NCI-H460 (cell line): ENCODE measurements around the gene AP4M1. TPM values are rescaled to one million over a fixed set of nuclear protein-coding genes. Genes with fewer than 3 reads are reported as not detected.

ENCODE experiments used
- DNase-seq: peaks from one replicate; pipeline ENCODE4 v3.0.0-alpha.2; 2016; ENCODE audit warnings: low read depth; ENCODE audit errors: extremely low read depth
- polyA plus RNA-seq: library from polyadenylated mRNA; depleted of rRNA; stranded (reverse); fragments of >200 nt; gene quantifications from 2 replicates; pipeline ENCODE4 v1.2.3, GENCODE V29; 2014; cell fraction: nucleus; rRNA removed
- total RNA-seq: library from RNA; depleted of rRNA; stranded (reverse); fragments of >200 nt; shearing (Covaris generic); gene quantifications from 2 replicates; pipeline ENCODE4 v1.2.3, GENCODE V29; 2014; rRNA removed

The AP4M1 gene, protein sequence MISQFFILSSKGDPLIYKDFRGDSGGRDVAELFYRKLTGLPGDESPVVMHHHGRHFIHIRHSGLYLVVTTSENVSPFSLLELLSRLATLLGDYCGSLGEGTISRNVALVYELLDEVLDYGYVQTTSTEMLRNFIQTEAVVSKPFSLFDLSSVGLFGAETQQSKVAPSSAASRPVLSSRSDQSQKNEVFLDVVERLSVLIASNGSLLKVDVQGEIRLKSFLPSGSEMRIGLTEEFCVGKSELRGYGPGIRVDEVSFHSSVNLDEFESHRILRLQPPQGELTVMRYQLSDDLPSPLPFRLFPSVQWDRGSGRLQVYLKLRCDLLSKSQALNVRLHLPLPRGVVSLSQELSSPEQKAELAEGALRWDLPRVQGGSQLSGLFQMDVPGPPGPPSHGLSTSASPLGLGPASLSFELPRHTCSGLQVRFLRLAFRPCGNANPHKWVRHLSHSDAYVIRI
- 15.8 and 18.1 TPM in 2 replicates for total RNA-seq
- polyA plus RNA-seq: 21.3 and 34.0 TPM in 2 replicates

DNA sequence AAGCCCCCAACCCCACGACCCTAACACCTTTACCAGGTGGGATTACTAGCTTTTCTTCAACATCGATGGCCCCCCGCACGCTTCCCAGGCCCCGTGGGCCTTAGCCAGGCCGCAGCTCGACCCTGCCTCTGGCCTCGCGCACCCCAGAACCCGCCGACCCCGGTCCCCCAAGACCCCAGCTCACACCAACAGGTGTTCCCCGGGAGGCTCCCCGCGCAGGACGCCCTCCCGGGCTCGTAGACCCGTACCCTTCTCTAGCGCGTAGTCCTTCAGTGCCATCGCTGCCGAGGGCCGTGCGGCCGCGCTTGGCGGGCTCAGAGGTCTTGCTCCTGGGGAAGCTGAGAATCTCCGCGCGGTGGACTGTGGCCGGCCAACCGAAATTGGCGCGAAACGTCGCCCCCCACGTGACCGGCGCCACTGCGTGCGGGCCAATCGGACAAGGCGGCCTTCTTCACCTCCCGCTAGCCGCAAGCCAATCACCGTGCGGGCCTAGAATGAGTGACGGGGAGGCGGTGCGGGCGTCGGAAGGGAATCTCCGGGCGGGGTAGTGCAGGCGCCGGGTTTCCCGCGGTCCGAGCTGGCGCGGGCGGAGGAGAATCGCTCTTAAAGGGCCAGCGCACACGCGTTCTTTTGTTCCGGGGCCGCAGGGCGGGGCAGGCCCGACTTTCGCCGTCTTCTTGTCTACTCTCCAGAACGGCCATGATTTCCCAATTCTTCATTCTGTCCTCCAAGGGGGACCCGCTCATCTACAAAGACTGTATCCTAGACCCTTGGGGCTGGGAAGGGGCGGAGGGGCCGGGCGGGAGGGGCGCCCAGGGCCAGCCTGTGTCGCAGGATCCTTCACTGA, at the start of gene AP4M1, which contains the start of gene MCM7:
Gene AP4M1 (plus strand): TSS at position 628 of the 847 bp plus-strand sequence. CDS start 72 bp downstream, at position 700.
Gene MCM7 (minus strand): TSS at position 382 of the 847 bp plus-strand sequence. CDS start 103 bp downstream, at position 279.
- DNase-seq: peak; percentile 99

DNA sequence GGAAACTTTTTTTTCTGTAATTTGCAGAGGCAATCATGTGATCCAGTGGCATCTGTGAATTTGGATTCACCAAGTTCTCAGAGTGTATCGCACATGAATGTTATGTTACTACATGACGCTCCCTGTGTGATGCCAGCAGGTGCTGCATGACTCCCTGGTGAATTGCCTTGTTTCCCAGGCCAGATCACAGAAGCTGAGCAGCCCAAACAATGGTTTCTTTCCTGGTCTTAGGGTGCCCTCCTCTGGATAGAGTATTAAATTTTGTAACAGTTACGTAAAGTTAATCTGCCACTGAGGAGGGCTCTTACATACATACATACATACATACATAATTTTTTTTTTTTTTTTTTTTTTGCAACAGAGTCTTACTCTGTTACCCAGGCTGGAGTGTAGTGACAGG, 48.2 kb upstream of the AP4M1 start:
- DNase-seq: peak; percentile 78

DNA sequence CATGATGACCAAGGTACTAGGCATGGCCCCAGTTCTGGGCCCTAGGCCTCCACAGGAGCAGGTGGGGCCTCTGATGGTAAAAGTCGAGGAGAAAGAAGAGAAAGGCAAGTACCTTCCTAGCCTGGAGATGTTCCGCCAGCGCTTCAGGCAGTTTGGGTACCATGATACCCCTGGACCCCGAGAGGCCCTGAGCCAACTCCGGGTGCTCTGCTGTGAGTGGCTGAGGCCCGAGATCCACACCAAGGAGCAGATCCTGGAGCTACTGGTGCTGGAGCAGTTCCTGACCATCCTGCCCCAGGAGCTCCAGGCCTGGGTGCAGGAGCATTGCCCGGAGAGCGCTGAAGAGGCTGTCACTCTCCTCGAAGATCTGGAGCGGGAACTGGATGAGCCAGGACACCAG, 44.4 kb upstream of the AP4M1 start:
- DNase-seq: no peak

DNA sequence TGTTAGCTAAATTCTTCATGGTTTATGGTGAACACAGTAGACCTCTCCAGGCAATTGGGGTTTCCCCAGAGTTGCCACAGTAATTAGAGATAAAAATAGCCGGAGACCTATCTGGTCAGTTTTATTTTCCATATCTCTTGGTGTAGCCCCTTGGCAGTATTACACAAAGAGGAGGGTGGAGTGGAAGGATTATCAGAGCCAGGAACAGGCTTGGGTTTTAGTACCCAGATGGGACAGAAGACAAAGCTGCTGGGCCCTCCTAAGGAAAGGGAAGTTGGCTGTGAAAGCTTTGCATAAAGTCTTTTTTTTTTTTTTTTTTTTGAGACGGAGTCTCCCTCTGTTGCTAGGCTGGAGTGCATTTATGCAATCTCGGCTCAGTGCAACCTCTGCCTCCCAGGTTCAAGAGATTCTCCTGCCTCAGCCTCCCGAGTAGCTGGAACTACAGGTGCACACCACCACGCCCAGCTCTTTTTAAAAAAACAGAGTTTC, 42.1 kb upstream of the AP4M1 start:
- no peak for DNase-seq

DNA sequence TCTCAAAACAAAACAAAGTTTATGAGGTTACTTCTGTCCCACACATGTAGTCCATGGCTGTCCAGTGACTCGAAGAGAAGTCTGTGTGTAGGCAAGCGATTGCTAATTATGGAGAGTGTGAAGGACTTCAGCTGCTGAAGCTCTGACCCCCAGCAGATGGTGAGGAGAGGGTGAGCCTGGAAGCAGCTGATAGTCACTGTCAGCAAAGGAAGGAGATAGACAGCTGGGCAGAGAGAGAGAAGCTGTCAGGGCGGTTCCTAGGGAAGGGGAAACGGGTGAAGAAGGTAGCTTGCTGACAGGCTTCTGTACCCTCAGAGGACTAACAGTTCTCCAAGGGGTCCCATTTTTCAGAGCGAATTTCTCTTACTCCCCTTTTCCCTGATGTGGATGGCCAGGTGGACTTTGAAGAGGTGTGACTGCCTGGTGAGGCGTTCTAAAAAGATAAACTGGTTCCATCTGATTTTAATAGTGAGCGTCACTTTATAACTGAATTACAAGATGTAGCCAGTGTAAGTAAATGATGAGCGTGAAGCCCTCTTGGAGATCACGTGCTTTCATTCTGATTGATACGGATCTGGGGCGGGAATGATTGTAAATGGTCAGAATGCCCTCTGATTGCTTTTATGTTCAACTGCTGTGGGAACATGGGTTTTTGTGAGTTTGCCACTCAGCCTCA, 39.8 kb upstream of the AP4M1 start:
- no peak for DNase-seq

DNA sequence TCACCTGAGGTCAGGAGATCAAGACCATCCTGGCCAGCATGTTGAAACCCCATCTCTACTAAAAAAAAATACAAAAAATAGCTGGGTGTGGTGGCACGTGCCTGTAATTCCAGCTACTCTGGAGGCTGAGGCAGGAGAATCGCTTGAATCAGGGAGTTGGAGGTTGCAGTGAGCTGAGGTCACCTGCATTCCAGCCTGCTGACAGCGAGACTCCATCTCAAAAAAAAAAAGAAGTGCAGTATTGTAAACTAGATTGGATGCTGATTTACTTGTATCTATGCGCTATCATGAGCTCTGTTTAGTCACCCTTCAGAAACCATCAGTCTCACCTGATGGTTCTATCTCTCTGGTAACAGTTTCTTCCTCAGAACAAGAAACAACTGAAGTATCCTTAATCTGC, 38.1 kb upstream of the AP4M1 start:
- DNase-seq: no peak

DNA sequence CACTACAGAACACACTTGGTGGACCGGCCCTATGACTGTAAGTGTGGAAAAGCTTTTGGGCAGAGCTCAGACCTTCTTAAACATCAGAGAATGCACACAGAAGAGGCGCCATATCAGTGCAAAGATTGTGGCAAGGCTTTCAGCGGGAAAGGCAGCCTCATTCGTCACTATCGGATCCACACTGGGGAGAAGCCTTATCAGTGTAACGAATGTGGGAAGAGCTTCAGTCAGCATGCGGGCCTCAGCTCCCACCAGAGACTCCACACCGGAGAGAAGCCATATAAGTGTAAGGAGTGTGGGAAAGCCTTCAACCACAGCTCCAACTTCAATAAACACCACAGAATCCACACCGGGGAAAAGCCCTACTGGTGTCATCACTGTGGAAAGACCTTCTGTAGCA, 37.3 kb upstream of the AP4M1 start:
- DNase-seq: no peak

DNA sequence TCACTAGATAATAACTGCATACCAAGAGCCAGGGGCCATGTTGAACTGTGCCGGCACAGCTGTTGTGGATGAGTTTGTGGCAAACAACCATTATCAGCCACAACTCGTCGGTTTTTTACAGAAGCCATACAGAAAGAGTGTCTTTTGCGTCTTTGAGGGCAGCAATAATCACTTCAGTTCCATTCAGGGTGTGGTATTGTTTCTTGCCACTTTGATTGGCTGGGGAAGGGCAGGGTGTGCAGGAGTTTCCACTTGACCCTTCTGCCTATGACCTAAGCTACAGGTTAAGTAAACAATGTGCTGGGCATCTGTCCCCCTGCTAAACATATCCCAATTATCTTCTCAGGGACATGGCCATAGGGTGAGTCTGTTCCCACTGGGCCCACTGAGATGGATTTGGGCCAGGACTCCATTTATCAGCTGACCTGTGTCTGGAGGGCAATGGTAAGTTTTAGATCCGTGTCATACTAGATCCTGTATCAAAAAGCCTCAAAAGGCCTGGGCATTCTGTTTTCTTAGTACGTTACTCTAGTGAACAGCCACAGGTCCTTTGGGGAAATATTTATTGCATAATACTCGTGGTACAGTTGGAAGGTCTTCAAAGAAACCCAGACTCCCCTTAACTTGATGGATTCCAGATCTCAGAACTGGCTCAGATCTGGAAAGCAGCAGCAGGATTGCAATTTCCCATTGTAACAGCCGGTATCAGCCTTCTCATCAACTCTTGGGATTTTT, 35.8 kb upstream of the AP4M1 start:
- DNase-seq: no peak

DNA sequence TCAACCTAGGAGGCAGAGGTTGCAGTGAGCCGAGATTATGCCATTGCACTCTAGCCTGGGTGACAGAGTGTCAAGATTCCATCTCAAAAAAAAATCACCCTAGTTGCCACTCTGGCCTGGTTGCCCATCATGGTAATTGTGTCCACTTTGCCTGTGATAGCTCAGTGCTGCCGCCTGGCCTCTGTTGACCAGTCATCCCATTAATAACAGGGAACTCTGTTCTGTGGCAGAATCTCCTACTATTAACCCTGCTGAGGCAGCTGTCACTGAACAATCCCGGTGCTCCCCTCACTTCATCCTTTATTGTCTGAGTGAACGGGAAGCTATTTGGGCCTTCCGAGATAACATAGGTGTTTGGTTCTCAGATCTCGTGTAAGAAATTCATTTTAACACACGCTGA, 34.5 kb upstream of the AP4M1 start:
- DNase-seq: no peak

DNA sequence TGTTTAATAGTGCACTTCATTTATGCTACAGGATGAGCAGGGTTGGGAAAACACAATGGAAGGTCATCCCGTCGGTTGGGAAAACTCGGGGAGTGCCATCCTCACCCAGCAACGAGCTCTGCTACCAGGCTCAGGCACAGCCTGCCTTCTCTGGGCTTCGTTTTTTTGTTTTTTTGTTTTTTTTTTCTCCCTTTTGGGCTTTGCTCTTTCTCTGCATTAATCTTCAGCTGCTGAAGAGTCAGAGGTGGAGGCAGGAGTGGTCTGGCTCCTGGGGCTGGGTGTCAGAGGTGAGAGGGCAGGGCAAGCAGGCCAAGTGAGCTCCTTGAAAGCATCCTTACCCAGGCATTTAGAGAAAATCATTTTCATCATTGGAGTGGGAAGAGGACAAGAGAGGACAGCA, 31.5 kb upstream of the AP4M1 start:
- no peak for DNase-seq

DNA sequence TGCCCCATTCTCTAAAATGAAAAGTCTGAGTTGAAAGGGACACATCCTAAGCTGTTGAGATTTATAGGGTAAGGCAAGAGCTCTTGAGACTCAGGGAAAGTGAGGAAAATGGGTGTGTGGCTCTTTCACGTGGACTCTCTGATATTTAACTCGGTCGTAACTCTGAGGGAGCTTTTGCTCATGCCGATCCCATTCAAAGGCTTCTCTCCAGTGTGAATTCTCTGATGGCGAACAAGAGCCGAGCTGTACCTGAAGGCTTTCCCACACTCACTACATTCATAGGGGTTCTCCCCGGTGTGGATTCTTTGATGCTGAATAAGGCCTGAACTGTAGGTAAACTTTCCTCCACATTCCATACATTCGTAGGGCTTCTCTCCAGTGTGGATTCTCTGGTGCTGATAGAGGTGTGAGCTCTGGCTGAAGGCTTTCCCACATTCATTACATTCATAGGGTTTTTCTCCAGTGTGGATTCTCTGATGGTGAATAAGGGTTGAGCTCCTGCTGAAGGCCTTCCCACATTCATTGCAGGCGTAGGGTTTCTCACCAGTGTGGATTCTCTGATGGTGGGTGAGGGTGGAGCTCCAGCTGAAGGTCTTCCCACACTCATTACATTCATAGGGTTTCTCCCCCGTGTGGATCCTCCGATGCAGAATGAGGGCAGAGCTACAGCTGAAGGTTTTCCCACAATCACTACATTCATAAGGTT, 30.3 kb upstream of the AP4M1 start:
- no peak for DNase-seq

DNA sequence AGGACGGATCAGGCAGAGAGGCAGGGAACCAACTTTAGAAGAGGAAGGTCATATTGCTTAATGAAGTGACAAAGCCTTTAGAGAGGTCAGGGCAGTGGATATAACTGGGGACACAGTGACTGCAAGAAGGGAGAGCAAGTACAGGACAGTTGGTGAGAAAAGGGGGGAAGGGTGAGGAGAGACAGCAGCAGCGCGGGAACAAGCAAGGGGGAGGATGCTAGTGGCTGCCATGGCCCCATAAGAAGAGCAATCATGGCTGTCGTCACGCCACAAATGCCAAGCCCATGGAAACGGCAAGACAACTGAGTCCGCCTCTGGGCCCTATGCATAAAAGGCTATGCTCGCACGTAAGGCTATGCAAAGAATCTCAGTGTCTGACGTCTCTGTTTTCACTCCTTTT, 29.0 kb upstream of the AP4M1 start:
- DNase-seq: no peak

DNA sequence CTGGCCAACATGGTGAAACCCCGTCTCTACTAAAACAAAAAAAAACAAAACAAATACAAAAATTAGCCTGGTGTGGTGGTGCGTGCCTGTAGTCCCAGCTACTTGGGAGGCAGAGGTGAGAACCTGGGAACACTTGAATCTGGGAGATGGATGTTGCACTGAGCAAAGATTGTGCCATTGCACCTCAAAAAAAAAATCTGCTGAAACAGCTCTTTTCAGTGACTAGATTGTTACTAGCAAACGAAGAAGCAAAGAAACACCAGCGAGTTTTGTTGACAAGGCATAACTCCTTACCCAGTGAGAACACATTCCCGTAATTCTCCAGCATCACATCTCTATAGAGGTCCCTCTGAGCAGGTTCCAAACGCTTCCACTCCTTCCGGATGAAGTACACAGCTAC, 26.6 kb upstream of the AP4M1 start:
- no peak for DNase-seq

DNA sequence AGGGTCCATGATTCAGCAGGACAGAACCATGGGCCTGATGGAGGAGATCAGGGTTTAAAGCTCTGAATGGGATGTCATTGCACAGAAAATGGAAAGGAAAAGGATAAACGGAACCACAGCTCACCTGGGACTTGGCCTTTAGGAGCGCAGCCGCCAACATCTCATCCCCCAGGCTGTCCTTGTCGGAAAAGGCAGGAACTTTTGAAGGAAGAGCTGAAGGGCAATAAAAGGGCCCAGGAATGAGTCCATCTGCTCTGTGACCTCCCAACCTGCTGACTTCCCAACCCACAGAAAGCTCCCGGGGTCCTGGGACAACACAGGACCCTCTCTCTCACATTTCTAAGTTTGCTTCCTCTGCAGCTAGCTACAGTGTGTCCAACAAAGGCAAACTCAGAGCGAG, 26.0 kb upstream of the AP4M1 start:
- no peak for DNase-seq

DNA sequence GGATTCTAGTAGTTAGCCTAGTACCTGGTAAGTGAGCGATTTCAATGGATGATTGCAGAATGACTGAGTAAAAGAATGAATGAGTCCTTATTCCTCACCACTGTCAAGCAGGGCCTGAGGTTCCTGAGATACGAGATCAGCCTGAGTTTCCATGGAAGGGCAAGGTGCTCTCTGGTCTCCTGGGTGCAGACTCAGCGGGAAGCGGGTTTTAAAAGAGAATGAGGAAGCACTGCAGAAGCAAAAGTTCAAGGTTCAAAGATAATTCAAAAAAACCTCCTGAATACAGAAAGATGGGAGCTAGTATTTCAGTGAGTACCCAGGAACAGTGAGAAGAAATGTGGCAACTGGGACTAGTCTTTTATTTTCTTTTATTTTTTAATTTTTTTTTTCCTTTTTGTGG, 24.2 kb upstream of the AP4M1 start:
- DNase-seq: no peak

DNA sequence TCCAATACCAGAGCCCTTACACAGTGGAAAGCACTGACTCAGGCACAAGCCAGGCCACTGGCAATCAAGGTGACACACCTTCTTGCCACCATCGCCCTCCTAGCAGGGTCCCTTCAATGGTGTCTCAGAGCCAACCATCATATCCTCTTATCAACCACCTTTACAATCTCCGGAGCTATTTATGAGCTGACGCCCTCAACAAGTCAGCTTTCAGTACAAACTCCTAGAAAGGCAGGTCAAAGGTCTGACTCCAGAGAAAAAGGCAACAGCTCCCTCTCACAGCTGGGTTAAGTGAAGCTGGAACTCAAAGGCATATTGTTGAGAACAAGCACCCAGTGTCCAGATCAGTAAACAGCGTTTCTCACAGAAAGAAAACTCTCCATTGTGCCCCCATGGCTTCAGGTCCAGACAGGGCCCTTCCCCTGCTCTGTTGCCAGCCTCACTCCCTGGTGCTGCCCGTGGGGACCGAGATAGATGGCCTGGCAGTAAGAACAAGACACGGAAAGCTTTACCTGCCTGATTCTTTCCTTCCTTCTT, 22.4 kb upstream of the AP4M1 start:
- no peak for DNase-seq

DNA sequence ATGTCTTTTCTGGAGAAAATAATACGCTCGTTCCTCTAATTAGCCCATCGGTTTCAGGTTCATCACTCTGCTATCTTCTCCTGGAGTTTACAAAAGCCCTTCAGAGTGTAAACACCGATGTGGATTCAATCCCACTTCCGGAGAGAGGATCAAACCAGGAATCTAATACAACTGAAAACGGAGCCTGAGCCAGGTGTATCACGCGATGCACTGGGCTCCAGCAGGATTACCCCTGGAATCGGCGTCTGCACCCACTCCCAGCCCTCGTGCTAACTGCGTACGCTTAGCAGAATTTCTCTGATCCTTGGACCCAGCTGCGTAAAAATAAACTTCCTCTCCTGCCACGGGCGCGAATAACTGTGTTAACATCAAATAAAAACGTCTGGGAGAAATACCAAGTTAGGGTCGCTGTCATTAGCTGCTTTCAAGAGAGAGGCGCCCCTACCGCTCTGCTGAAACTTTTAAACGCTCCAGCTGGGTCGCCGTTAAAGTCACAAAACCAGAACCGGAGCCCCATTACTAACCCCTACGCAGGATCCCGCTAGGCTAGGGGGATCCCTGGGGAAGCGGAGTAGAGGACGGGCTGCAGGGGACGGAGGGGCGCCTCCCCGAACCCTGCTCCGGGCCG, 20.4 kb upstream of the AP4M1 start:
- DNase-seq: no peak

DNA sequence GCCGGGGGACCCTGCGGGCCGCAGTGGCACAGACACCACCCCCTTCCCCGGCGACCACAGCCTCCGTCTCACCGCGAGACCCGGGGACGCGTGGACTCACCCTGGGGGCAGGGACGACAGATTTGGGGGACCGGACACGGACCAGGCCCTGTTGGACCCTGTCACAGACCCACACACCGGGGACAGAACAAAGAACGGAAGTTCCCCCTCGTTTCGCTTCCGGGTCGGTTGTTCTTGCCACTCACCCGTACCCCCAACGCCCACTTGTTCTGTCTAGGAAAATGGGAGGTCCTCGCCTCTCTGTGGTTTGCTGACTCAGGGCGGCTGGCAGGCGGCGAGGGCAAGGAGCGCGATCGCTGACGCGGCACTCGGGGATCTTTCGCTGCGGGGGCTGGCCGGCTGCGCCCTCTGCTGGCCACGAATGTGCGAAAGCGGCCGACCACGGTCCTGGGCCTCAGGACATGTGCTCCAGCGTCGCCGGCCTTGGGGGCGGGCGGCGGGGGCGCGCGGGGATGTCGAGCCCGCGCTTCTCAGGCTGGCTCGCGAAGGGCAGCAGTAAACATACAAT, 19.8 kb upstream of the AP4M1 start, which contains the start of gene ZNF3:
Gene ZNF3 (minus strand): TSS at position 189 of the 568 bp plus-strand sequence. CDS start 4,366 bp downstream, outside the sequence.
- peak; percentile 99 for DNase-seq
